ENCODE results near the gene NECTIN2.

The NECTIN2 gene

GRCh38 chr19:44845612-44846454 lies at the start of gene NECTIN2:
TSS of gene NECTIN2 (plus strand) at chr19:44846297. CDS start at chr19:44846526, 229 bp downstream.
- DNase-seq: peak; percentile 76

- no peak for DNase-seq
Measured at GRCh38 chr19:44796701-44797115, 49.4 kb upstream of the NECTIN2 start.

GRCh38 chr19:44799627-44800346 lies 46.3 kb upstream of the NECTIN2 start:
- no peak for DNase-seq

- peak; percentile 41 for DNase-seq
Measured at GRCh38 chr19:44800461-44800860, 45.6 kb upstream of the NECTIN2 start.

GRCh38 chr19:44803442-44804428 lies 42.4 kb upstream of the NECTIN2 start:
- DNase-seq: no peak

DNA sequence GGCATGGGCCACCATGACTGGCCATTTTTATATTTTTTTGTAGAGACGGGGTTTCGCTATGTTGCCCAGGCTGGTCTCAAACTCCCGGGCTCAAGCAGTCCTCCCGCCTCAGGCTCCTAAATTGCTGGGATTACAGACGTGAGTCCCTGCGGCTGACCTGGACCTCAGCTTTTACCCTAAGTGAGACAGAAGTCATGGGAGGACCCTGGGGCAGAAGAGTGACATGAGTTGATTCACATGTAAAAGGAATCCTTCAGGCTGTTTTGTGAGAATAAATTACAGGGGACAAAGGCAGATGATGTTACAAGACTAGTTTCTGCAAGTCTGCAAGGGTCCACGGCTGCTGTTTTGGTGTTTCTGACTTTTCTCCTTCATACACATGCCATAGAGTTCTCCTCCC lies 39.8 kb upstream of the NECTIN2 start:
- DNase-seq: no peak

DNA sequence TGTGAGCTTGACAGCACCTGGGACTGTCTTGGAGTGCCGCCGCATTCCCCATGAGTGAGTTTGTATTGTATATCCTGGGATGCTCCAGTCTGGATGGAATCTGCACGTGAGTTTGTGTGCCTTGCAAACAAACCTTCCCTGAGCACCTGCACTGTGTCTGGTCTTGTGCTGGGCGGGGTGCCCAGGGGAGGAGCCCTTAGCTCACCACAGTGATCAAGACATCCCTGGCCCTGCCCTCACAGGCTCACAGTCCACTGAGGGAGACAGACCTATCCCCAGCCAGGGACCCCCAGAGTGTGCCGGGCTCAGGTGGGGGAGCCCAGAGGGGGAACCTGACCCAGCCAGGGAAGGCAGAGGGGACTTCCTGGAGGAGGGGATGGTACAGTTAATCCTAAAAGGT lies 38.9 kb upstream of the NECTIN2 start:
- no peak for DNase-seq

- no peak for DNase-seq
Measured at GRCh38 chr19:44807652-44808462, 38.2 kb upstream of the NECTIN2 start.

GRCh38 chr19:44808463-44809371 lies 37.4 kb upstream of the NECTIN2 start, which contains the start of gene BCAM:
TSS of gene BCAM (plus strand) at chr19:44809103. CDS start at chr19:44809125, 22 bp downstream.
- no peak for DNase-seq

- no peak for DNase-seq
Measured at GRCh38 chr19:44809577-44810233, 36.4 kb upstream of the NECTIN2 start.

DNA sequence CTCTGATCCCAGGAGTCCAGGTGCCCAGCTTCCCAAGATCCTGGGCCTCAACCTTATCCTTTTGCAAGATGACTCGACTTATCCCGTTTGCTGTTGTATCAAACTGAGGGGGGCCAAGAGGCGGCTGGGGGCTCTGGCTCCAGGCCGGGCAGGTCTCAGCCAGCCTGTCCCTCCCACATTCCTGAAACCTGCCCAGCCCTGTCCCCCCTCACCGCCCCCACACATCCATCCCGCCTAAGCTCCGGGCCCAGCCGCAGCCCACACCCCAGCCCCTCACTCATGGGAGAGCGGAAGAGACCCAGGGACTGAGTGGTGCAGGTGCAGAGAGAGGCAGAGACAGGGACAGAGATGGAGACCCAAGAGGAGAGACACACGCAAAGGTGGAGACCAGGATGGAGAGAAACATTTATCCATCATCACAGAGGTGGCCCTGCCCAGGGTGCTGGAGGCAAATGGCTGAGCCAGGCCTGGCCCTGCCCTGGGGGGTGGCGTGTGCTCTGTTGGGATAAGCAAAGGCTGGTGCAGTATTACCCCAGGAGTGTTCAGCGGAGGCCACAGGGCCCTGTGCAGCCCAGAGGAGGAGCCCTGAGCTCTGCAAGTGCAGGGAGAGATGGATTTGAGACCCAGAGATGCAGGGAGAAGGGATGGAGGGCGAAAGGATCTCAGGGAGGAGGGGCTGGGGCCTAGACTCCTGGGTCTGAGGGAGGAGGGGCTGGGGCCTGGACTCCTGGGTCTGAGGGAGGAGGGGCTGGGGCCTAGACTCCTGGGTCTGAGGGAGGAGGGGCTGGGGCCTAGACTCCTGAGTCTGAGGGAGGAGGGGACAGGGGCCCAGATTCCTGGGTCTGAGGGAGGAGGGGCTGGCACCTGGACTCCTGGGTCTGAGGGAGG lies 35.6 kb upstream of the NECTIN2 start:
- no peak for DNase-seq

DNA sequence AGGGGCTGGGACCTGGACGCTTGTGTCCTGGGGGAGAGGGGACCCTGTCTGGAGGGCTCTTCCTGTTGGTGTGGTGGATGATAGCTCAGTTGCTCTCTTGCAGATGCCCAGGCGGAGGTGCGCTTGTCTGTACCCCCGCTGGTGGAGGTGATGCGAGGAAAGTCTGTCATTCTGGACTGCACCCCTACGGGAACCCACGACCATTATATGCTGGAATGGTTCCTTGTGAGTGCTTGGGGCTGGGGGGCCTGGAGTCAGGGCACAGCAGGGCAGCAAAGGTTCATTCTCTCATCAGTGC lies 35.0 kb upstream of the NECTIN2 start:
- DNase-seq: no peak

- DNase-seq: no peak
Measured at GRCh38 chr19:44812142-44812718, 33.9 kb upstream of the NECTIN2 start.

DNA sequence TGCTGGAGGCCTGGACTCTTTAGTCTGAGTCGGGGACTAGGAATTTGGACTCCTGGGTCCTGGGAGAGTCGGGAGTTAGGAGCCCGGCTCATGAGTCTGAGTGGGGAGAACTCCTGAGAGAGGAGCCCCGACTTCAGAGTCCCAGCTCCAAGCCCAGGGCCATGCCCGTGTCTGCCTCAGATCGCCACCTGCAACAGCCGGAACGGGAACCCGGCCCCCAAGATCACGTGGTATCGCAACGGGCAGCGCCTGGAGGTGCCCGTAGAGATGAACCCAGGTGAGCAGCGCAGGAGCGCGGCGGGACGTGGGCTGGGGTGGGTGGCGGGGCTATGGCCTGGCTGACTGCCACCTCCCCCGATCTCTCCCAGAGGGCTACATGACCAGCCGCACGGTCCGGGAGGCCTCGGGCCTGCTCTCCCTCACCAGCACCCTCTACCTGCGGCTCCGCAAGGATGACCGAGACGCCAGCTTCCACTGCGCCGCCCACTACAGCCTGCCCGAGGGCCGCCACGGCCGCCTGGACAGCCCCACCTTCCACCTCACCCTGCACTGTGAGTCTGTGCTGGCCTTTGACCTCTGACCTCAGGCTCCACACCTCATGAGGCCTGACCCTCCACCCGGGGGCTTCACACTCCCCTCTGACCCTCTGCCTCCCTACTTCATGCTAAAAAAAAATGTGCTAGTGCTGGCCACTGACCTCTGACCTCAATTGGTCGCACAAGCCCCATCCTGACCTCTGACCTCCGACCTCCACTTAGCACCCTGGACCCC lies 32.8 kb upstream of the NECTIN2 start:
- DNase-seq: no peak

GRCh38 chr19:44813841-44814470 lies 32.1 kb upstream of the NECTIN2 start:
- DNase-seq: no peak

GRCh38 chr19:44814517-44814916 lies 31.6 kb upstream of the NECTIN2 start:
- no peak for DNase-seq

DNA sequence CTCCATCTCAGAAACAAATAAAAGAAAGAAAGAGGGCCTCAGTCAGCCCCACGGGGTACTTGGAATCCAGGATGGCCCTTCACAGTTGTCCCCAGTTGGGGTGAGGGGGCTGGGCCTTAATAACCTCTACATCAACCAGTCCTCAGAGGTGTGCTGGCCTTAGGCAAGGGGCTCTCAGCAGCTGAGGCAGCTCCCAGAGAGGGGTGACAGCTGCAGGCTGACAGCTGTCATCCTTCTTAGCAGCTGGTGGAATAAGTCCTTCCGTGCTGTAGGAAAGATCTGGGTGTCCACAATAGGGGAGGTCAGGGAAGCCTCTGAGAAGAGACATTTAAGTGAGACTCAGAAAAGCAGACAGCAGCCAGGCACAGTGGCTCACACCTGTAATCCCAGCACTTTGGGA lies 29.8 kb upstream of the NECTIN2 start:
- no peak for DNase-seq
